Spleen (tissue), 11 donors: ENCODE data around the gene KANK4. TPM values are rescaled to one million over a fixed set of nuclear protein-coding genes. Genes with fewer than 3 reads are reported as not detected.

ENCODE experiments used
- DNase-seq: peaks from one replicate; pipeline ENCODE4 v3.0.0-alpha.2; 2020
- H3K27ac ChIP-seq, 8 donors: fragments of 200-600 bp; sonication (generic) in 7 of 8; 1 replicate in 4 of 8; 2 replicates in 4 of 8; pipeline versions ENCODE4 v1.5.0 to v1.8.0; 2016 to 2021; ENCODE audit warnings: inconsistent platforms in 4 of 8, mild to moderate bottlenecking in 4 of 8, moderate library complexity in 1 of 8
- H3K27me3 ChIP-seq, 7 donors: fragments of 200-600 bp; sonication (generic) in 6 of 7; replicated peaks in 1 of 7; 1 replicate in 4 of 7; 2 replicates in 3 of 7; pipeline versions ENCODE4 v1.5.0 to v1.8.0; 2016 to 2021; ENCODE audit warnings: inconsistent platforms in 3 of 7, mild to moderate bottlenecking in 1 of 7
- H3K36me3 ChIP-seq, 6 donors: fragments of 200-600 bp; sonication (generic) in 5 of 6; 1 replicate in 4 of 6; 2 replicates in 2 of 6; pipeline versions ENCODE4 v1.5.0 to v1.8.0; 2016 to 2021; ENCODE audit warnings: inconsistent platforms in 2 of 6
- H3K4me1 ChIP-seq, 6 donors: fragments of 200-600 bp; sonication (generic) in 5 of 6; 1 replicate in 3 of 6; 2 replicates in 3 of 6; pipeline versions ENCODE4 v1.5.0 to v1.8.0; 2016 to 2021; ENCODE audit warnings: inconsistent platforms in 3 of 6
- H3K4me3 ChIP-seq, 8 donors: fragments of 200-600 bp; sonication (generic) in 7 of 8; 1 replicate in 4 of 8; 2 replicates in 4 of 8; pipeline versions ENCODE4 v1.5.0 to v1.8.0; 2016 to 2021; ENCODE audit warnings: inconsistent platforms in 4 of 8, mild to moderate bottlenecking in 4 of 8, moderate library complexity in 2 of 8
- H3K9me3 ChIP-seq, 8 donors: fragments of 200-600 bp; sonication (generic) in 7 of 8; 1 replicate in 4 of 8; 2 replicates in 4 of 8; pipeline versions ENCODE4 v1.5.0 to v1.8.0; 2016 to 2021; ENCODE audit warnings: inconsistent platforms in 4 of 8
- CTCF ChIP-seq, 11 experiments: fragments of 200-600 bp in 7 of 11; fragments of 450-650 bp in 4 of 11; sonication (generic) in 4 of 11; IDR thresholded peaks in 8 of 11; conservative IDR thresholded peaks in 3 of 11; 1 replicate in 7 of 11; 2 replicates in 4 of 11; pipeline versions ENCODE4 v1.4.0 to v1.8.0; 2016 to 2021; ENCODE audit warnings: antibody characterized with exemption in 11 of 11, inconsistent platforms in 4 of 11, mild to moderate bottlenecking in 1 of 11
- POLR2A ChIP-seq, 3 donors: fragments of 450-650 bp; IDR thresholded peaks; one replicate each; pipeline ENCODE4 v1.5.1; 2017; ENCODE audit warnings: antibody characterized with exemption in 3 of 3, mild to moderate bottlenecking in 1 of 3
- POLR2AphosphoS5 ChIP-seq, 3 donors: sonication (generic); formaldehyde crosslinking; IDR thresholded peaks; one replicate each; pipeline ENCODE4 v1.5.1; 2017; ENCODE audit warnings: antibody characterized with exemption in 3 of 3
- WGBS, 5 donors: extraction: QIAGEN DNeasy Blood & Tissue Kit in 3 of 5; methylation state at CpG; one replicate each; pipeline versions ENCODE4 v1.1.5 to v1.1.7; 2013 to 2018; 5-methylcytosine and 5-hydroxymethylcytosine counted together
- intact Hi-C: fragments of 100-400 bp; cut with DNase I; formaldehyde crosslinking; loops from one replicate; pipeline ENCODE4 v1.15.0; 2023; ENCODE audit warnings: low total_unique reads
- polyA plus RNA-seq, 3 donors: library from polyadenylated mRNA; stranded (reverse); fragments of 200-250 nt; gene quantifications; one replicate each; pipeline ENCODE4 v1.2.1, GENCODE V29; 2013
- total RNA-seq, 7 donors: library from RNA; depleted of rRNA in 3 of 7; stranded (reverse); fragments of >200 nt in 3 of 7; fragmentation: NEBNext Ultra II Directional in 4 of 7; extraction: Animal tissue kit (Norgen Biotek cat#: 25700) in 4 of 7; gene quantifications; one replicate each; pipeline versions ENCODE4 v1.1.0 to v1.2.1, GENCODE V29; 2016 to 2021
- donor health status: healthy with polysubstance abuse.
- donor health status: DM: no; HTN: no; CAD: no; lungs with moderate emphysema.
- donor health status: DM: no; HTN: no; CAD: no.
- donor health status: Bipolar disorder and iron deficiency.
- donor health status: healthy.
- donor health status: DM: no; HTN: no; CAD: no.
- donor health status: DM: yes; HTN: yes; CAD: no.

KANK4 gene
- total and polyA plus RNA-seq, 10 donors: 0.11 to 1.3 (median 0.47) TPM

DNA sequence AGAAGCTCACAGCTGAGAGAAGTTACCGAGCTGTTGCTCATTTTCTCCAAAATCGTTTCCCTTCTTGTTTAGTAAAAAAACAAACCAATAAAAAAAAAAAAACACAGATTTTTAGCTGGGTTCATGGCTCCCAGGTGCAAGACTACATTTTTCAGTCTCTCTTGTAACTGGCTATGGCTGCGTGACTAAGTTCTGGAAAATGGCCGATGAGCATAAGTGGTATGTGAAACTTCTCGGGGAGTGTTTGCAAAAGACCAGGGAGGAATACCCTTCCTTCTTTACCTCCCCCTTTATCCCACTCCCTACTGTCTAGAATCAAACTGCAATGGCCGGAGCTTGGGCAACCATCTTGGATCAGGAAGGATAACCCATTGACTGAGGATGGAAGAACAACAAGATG lies 38.7 kb upstream of the KANK4 start:
- no peak for DNase-seq
- Histone ChIP-seq H3K4me1 (no peaks in the 10 kb centered on the region), H3K27ac (no peak overlapping the region), H3K9me3 (no peaks in the 10 kb centered on the region), H3K4me3 (no peak overlapping the region), H3K27me3 (no peaks in the 10 kb centered on the region), H3K36me3 (no peaks in the 10 kb centered on the region)
- intact Hi-C loops: no loop called here
- TF ChIP-seq POLR2A (IDR thresholded peaks at IDR 0.05): no peak
- TF ChIP-seq CTCF (IDR thresholded peaks at IDR 0.05 in 8 of 11, conservative IDR thresholded peaks at IDR 0.05 in 3 of 11): no peak
- no peak for TF ChIP-seq POLR2AphosphoS5 (IDR thresholded peaks at IDR 0.05)
- WGBS, 5 donors: 88 to 94% (median 91%) methylated on average over 6 of the region's 6 CpGs

GRCh38 chr1:62356257-62356835 lies 37.1 kb upstream of the KANK4 start:
- DNase-seq: no peak
- no peak overlapping the region for H3K27ac ChIP-seq
- H3K9me3 ChIP-seq: no peaks in the 10 kb centered on the region
- H3K4me1 ChIP-seq: no peaks in the 10 kb centered on the region
- TF ChIP-seq POLR2AphosphoS5 (IDR thresholded peaks at IDR 0.05) (no peak), POLR2A (IDR thresholded peaks at IDR 0.05) (no peak), CTCF (IDR thresholded peaks at IDR 0.05 in 8 of 11, conservative IDR thresholded peaks at IDR 0.05 in 3 of 11) (no peak)
- no peaks in the 10 kb centered on the region for H3K27me3 ChIP-seq
- WGBS, 5 donors: 67 to 96% (median 90%) methylated on average over 1 of the region's 1 CpG
- H3K4me3 ChIP-seq: no peak overlapping the region
- intact Hi-C loops: no loop called here
- H3K36me3 ChIP-seq: no peaks in the 10 kb centered on the region

DNA sequence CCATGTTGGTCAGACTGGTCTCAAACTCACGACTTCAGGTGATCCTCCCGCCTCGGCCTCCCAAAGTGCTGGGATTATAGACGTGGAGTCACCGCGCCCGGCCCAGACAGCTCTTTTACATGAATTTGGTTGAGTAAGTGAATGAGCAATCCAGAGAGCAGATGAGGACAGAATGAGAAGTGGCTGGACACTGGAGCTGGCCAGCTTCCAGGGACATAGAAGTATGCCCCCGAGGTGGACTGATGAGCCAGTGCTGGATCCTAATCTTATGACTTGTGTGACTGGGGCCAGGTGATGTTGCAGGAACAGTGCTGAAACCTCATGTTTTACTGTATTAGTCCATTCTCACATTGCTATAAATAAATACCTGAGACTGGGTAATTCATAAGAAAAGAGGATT lies 35.9 kb upstream of the KANK4 start:
- H3K36me3 ChIP-seq: no peaks in the 10 kb centered on the region
- 83 to 93% (median 91%) methylated on average over 8 of the region's 8 CpGs for WGBS, 5 donors
- peak; percentile 56 for DNase-seq
- H3K9me3 ChIP-seq: no peaks in the 10 kb centered on the region
- H3K27me3 ChIP-seq: no peaks in the 10 kb centered on the region
- H3K27ac ChIP-seq: no peak overlapping the region
- TF ChIP-seq POLR2AphosphoS5 (IDR thresholded peaks at IDR 0.05): no peak
- no peak for TF ChIP-seq CTCF (IDR thresholded peaks at IDR 0.05 in 8 of 11, conservative IDR thresholded peaks at IDR 0.05 in 3 of 11)
- no peak for TF ChIP-seq POLR2A (IDR thresholded peaks at IDR 0.05)
- H3K4me1 ChIP-seq: no peaks in the 10 kb centered on the region
- no peak overlapping the region for H3K4me3 ChIP-seq
- intact Hi-C loops: no loop called here

DNA sequence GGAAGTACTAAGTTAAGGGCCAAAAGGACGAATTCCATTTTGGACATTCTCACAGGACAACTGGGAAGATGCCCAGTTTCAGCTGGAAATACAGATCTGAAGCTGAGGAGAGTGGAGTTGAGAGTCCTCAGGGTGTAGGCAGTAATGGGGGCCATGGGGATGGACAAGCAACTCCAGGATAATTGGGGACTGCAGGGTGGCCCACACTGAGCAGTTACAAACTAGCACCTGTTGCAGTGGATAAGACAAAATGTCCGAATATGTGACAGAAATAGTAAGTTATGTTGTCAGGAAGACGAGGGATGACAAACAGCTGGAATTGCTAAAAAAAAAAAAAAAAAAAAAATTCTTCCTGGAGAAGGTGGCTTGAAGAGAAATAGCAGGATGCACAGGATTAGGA lies 34.6 kb upstream of the KANK4 start:
- Histone ChIP-seq H3K36me3 (no peaks in the 10 kb centered on the region), H3K27ac (no peak overlapping the region), H3K4me3 (no peak overlapping the region), H3K27me3 (no peaks in the 10 kb centered on the region), H3K4me1 (no peaks in the 10 kb centered on the region), H3K9me3 (no peaks in the 10 kb centered on the region)
- TF ChIP-seq CTCF (IDR thresholded peaks at IDR 0.05 in 8 of 11, conservative IDR thresholded peaks at IDR 0.05 in 3 of 11): no peak
- no peak for TF ChIP-seq POLR2AphosphoS5 (IDR thresholded peaks at IDR 0.05)
- TF ChIP-seq POLR2A (IDR thresholded peaks at IDR 0.05): no peak
- intact Hi-C loops: no loop called here
- no peak for DNase-seq
- 57 to 72% (median 65%) methylated on average over 3 of the region's 3 CpGs for WGBS, 5 donors
